GM10266 (cell line): ENCODE measurements around the gene CTNNA1.
A peak's percentile ranks its signal among the peaks of the same experiment; 100 is the strongest.

Experiments used
- DNase-seq: peaks from one replicate; pipeline ENCODE4 v3.0.0; 2012; ENCODE audit errors: extremely low spot score
- TF ChIP-seq, protein P1 (sequence below): IDR thresholded peaks from 2 replicates; pipeline ENCODE4 v1.5.1; 2012; ENCODE audit warnings: mild to moderate bottlenecking, low read depth; ENCODE audit not compliant: control insufficient read depth, insufficient read depth; ENCODE audit errors: missing control alignments

CTNNA1 gene

DNA sequence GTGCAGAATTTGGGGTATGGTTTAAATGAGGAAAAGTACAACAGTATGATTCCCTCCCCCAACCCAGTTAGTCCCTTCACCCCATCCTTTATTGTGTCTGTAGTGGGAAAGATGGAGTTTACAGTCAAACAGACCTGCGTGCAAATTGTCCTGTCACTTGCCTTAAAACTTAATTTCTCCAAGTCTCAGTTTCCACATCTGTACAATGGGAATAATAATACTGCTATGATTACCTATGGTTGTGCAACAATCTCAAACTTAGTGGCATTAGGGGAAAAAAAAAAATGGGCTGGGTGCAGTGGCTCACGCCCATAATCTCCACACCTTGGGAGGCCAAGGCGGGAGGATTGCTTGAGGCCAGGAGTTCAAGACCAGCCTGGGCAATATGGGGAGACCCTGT lies 35.8 kb upstream of the CTNNA1 start:
- DNase-seq = no peak

GRCh38 chr5:138719811-138720210 lies 33.4 kb upstream of the CTNNA1 start:
- DNase-seq = no peak
- TF ChIP-seq, protein P1, sequence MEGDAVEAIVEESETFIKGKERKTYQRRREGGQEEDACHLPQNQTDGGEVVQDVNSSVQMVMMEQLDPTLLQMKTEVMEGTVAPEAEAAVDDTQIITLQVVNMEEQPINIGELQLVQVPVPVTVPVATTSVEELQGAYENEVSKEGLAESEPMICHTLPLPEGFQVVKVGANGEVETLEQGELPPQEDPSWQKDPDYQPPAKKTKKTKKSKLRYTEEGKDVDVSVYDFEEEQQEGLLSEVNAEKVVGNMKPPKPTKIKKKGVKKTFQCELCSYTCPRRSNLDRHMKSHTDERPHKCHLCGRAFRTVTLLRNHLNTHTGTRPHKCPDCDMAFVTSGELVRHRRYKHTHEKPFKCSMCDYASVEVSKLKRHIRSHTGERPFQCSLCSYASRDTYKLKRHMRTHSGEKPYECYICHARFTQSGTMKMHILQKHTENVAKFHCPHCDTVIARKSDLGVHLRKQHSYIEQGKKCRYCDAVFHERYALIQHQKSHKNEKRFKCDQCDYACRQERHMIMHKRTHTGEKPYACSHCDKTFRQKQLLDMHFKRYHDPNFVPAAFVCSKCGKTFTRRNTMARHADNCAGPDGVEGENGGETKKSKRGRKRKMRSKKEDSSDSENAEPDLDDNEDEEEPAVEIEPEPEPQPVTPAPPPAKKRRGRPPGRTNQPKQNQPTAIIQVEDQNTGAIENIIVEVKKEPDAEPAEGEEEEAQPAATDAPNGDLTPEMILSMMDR = no peak

More for the DNA sequence above, 35.8 kb upstream of the CTNNA1 start:
- TF ChIP-seq, protein P1 = no peak

DNA sequence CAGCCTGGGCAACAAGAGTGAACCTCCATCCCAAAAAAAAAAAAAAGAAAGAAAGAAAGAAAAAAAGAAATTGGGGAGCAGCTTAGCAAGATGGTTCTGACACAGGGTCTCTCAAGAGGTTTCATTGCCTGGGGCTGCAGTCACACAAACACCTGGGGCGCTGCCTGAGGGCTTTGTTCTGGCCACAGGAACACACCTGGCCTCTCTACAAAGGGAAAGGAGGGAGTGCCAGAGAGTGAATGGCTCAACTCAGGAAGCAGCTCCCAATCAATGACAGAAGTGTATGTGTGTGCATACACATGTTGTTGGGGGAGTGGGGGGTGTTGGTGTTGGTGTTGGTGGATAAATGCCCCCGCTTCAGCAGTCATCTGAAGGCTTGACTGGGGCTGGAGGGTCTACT lies 32.4 kb upstream of the CTNNA1 start:
- TF ChIP-seq, protein P1 = no peak
- no peak for DNase-seq

DNA sequence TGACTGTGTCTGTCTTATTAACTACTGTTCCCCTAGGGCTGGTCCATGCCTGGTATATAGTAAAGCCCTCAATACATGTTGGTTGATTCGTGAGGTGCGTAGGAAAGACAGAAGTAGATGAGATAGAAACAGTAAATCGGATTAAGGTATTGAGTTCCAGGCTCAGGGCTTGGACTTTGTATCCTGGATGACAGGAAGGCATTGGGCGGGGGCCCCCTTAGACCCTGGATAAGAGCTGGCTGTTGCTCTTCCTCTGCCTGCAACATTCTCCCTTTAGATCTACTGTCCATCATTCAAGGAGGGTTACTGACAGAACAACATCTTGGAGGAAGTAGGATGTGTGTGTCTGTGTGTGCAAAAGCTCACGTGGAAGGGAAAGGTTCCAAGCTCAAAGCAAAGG lies 31.2 kb upstream of the CTNNA1 start:
- TF ChIP-seq, protein P1 = no peak
- DNase-seq = no peak

GRCh38 chr5:138722544-138723177 lies 30.6 kb upstream of the CTNNA1 start:
- TF ChIP-seq, protein P1 = no peak
- DNase-seq = no peak

GRCh38 chr5:138724470-138725146 lies 28.6 kb upstream of the CTNNA1 start:
- DNase-seq = no peak
- TF ChIP-seq, protein P1 = no peak

- no peak for DNase-seq
- TF ChIP-seq, protein P1 = peak; percentile 5
Measured at GRCh38 chr5:138725153-138725817, 27.9 kb upstream of the CTNNA1 start.
